Peyer's patch (tissue), 4 donors: ENCODE measurements around the gene ARHGEF2. TPM values are rescaled to one million over a fixed set of nuclear protein-coding genes. Genes with fewer than 3 reads are reported as not detected.

Experiments
- DNase-seq, 3 donors: peaks; one replicate each; pipeline ENCODE4 v3.0.0-alpha.2; 2017 to 2019
- H3K27ac ChIP-seq, 4 donors: fragments of 200-600 bp; sonication (generic); one replicate each; pipeline ENCODE4 v1.5.1; 2016 to 2019
- H3K27me3 ChIP-seq, 2 donors: fragments of 200-600 bp; sonication (generic); one replicate each; pipeline ENCODE4 v1.5.1; 2019
- H3K36me3 ChIP-seq, 3 donors: fragments of 200-600 bp; sonication (generic); one replicate each; pipeline ENCODE4 v1.5.1; 2016 to 2019
- H3K4me1 ChIP-seq, 4 donors: fragments of 200-600 bp; sonication (generic); one replicate each; pipeline ENCODE4 v1.5.1; 2016 to 2019
- H3K4me3 ChIP-seq, 4 donors: fragments of 200-600 bp; sonication (generic); 1 replicate in 3 of 4; 2 replicates in 1 of 4; pipeline ENCODE4 v1.5.1; 2016 to 2019; ENCODE audit warnings: mild to moderate bottlenecking in 1 of 4
- H3K9me3 ChIP-seq, 4 donors: fragments of 200-600 bp; sonication (generic); one replicate each; pipeline ENCODE4 v1.5.1; 2016 to 2019; ENCODE audit warnings: mild to moderate bottlenecking in 1 of 4
- CTCF ChIP-seq, 6 experiments: fragments of 450-650 bp in 4 of 6; fragments of 200-600 bp in 2 of 6; sonication (generic) in 1 of 6; IDR thresholded peaks; one replicate each; pipeline ENCODE4 v1.5.1; 2017 to 2019; ENCODE audit warnings: antibody characterized with exemption in 6 of 6, mild to moderate bottlenecking in 3 of 6, moderate library complexity in 1 of 6
- POLR2A ChIP-seq, 2 donors: fragments of 450-650 bp; IDR thresholded peaks; one replicate each; pipeline ENCODE4 v1.5.1; 2017; ENCODE audit warnings: antibody characterized with exemption in 2 of 2, mild to moderate bottlenecking in 2 of 2, moderate library complexity in 2 of 2
- small RNA-seq, 2 donors: library from RNA; depleted of rRNA; stranded (forward); fragments of <200 nt; gene quantifications; one replicate each; pipeline ENCODE3, GENCODE V24; 2016
- total RNA-seq, 4 donors: library from RNA; depleted of rRNA; stranded (reverse); fragments of >200 nt; gene quantifications; one replicate each; pipeline ENCODE4 v1.1.0, GENCODE V29; 2016

The ARHGEF2 gene
- total RNA-seq, 4 donors from 2014 or later = 101 to 239 (median 149) TPM

DNA sequence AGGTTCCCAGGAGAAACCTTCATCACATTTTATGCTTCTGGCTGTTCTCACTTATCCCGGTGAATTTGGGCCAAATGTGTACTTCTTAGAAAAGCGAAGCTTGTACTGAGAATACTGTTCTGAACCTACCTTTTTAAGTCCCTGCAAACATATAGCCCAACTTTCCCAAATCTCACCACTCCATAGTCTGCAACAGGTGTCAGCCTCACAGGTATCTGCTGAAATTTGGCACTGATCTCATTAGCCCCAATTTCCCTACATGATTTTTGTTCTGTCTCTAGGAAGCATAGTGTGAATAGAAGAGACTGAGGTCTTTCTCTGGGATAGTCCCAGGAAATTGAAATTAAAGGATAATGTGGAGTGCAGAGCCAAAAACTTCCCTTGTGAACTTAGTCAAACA lies 78.7 kb downstream of the ARHGEF2 start:
- H3K9me3 ChIP-seq = no peaks in the 10 kb centered on the region
- no peak for TF ChIP-seq CTCF (IDR thresholded peaks at IDR 0.05)
- TF ChIP-seq POLR2A (IDR thresholded peaks at IDR 0.05) = no peak
- no peak overlapping the region for H3K4me3 ChIP-seq
- DNase-seq = no peak
- H3K36me3 ChIP-seq = peaks cover 0 to 86% (median 3%) of the 10 kb centered on the region in 3 donors
- H3K27me3 ChIP-seq = no peaks in the 10 kb centered on the region
- no peak overlapping the region for H3K27ac ChIP-seq
- H3K4me1 ChIP-seq = no peaks in the 10 kb centered on the region

DNA sequence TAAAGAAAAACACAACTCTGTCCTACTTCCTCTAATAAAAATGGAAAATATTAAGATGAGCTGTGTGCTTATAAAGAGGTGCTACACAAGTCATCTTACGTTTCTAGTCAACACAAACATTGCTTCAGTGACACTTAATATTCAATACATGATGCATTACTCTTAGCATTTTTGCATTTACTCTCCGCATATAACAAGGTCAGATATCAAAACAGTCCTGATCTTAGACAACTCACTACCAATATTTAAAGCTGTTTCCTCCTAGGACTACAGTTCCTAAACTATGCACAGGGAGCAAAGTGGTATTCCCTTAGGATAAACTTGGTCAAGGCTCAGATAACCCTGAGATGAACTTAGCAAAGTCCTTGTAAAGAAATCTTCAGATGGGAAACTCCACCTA lies 79.5 kb downstream of the ARHGEF2 start:
- no peak overlapping the region for H3K4me3 ChIP-seq
- H3K27ac ChIP-seq = no peak overlapping the region
- H3K9me3 ChIP-seq = no peaks in the 10 kb centered on the region
- no peaks in the 10 kb centered on the region for H3K4me1 ChIP-seq
- no peak for TF ChIP-seq CTCF (IDR thresholded peaks at IDR 0.05)
- no peak for TF ChIP-seq POLR2A (IDR thresholded peaks at IDR 0.05)
- H3K27me3 ChIP-seq = no peaks in the 10 kb centered on the region
- H3K36me3 ChIP-seq = peaks cover 0 to 78% (median 3%) of the 10 kb centered on the region in 3 donors
- DNase-seq = no peak

DNA sequence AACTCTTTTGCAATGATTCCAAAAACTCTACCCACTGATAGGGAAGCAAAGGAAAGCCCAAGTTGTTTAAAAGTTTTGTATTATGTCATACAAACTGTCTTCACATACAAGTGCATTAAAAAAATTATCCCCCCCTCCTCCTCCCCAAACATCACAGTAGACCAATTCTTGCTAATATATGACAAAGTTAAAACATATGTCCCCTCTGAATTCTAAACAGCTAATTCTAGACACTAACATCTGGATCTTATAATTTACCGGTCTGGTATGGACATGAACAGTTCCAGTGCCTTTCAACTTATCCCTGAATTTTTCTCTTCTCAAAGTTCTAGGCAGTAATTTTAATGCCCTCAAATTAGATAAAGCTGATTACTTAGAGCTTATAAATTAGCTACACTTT lies 80.6 kb downstream of the ARHGEF2 start:
- H3K27me3 ChIP-seq = no peaks in the 10 kb centered on the region
- DNase-seq = no peak
- no peaks in the 10 kb centered on the region for H3K9me3 ChIP-seq
- no peak overlapping the region for H3K4me3 ChIP-seq
- no peaks in the 10 kb centered on the region for H3K4me1 ChIP-seq
- H3K27ac ChIP-seq = no peak overlapping the region
- no peak for TF ChIP-seq CTCF (IDR thresholded peaks at IDR 0.05)
- no peak for TF ChIP-seq POLR2A (IDR thresholded peaks at IDR 0.05)
- peaks cover 0 to 68% (median 3%) of the 10 kb centered on the region in 3 donors for H3K36me3 ChIP-seq

Small RNA genes within 50 kb of the gene (small RNA-seq; reads per million reads assigned to genes)
- gene MIR6738 (0 reads per million in 2 donors), gene SCARNA4 (0 reads per million in 2 donors), gene SNORA80E (50.8 to 83.9 reads per million in 2 donors)

Other genes with a start within 250 kb of the ARHGEF2 start
- gene GON4L, start 121.3 kb downstream of the ARHGEF2 start, total RNA-seq = 100 to 1,000 TPM in 1 of 4 donors, 10 to 100 TPM in 3; 54.1 to 153 (median 71.8) TPM
- gene SYT11, start 119.0 kb downstream of the ARHGEF2 start, total RNA-seq = 1 to 10 TPM; 2.6 to 9.9 (median 4.7) TPM
- 10 to 100 TPM; 13.6 to 31.1 (median 17.4) TPM for gene RIT1, start 67.2 kb downstream of the ARHGEF2 start, total RNA-seq
- 100 to 1,000 TPM in 2 of 4 donors, 10 to 100 TPM in 2; 71.5 to 146 (median 96.4) TPM for gene KHDC4, start 44.1 kb downstream of the ARHGEF2 start, total RNA-seq
- 1 to 10 TPM in 1 of 4 donors, not detected in 3; 2.3 TPM for gene RXFP4, start 36.9 kb downstream of the ARHGEF2 start, total RNA-seq
- gene SSR2, start 42.4 kb upstream of the ARHGEF2 start, total RNA-seq = 100 to 1,000 TPM; 133 to 269 (median 202) TPM
- gene UBQLN4, start 75.3 kb upstream of the ARHGEF2 start, total RNA-seq = 10 to 100 TPM; 16.3 to 22.5 (median 21.4) TPM
- gene LAMTOR2, start 76.2 kb upstream of the ARHGEF2 start, total RNA-seq = 10 to 100 TPM; 40.4 to 75.5 (median 54.1) TPM
- 100 to 1,000 TPM in 3 of 4 donors, 10 to 100 TPM in 1; 96.6 to 188 (median 146) TPM for gene RAB25, start 82.6 kb upstream of the ARHGEF2 start, total RNA-seq
- gene MEX3A, start 103.9 kb upstream of the ARHGEF2 start, total RNA-seq = 1 to 10 TPM in 1 of 4 donors, under 1 TPM in 1, not detected in 2; 0.80 to 2.1 TPM
- gene LMNA, start 136.2 kb upstream of the ARHGEF2 start, total RNA-seq = 100 to 1,000 TPM; 201 to 295 (median 211) TPM
- 10 to 100 TPM in 1 of 4 donors, 1 to 10 TPM in 3; 1.5 to 19.0 (median 3.2) TPM for gene SEMA4A, start 175.0 kb upstream of the ARHGEF2 start, total RNA-seq
- 10 to 100 TPM; 15.7 to 40.6 (median 33.7) TPM for gene SLC25A44, start 215.6 kb upstream of the ARHGEF2 start, total RNA-seq
- gene PMF1, start 234.5 kb upstream of the ARHGEF2 start, total RNA-seq = 10 to 100 TPM; 39.9 to 52.8 (median 43.6) TPM